ENCODE measurements around the gene CFB.
"Not testable (repeated sequence)": the region's sequence is repeated elsewhere in the genome, so short reads cannot be mapped to it uniquely, and the experiment has no call there.

The CFB gene

DNA sequence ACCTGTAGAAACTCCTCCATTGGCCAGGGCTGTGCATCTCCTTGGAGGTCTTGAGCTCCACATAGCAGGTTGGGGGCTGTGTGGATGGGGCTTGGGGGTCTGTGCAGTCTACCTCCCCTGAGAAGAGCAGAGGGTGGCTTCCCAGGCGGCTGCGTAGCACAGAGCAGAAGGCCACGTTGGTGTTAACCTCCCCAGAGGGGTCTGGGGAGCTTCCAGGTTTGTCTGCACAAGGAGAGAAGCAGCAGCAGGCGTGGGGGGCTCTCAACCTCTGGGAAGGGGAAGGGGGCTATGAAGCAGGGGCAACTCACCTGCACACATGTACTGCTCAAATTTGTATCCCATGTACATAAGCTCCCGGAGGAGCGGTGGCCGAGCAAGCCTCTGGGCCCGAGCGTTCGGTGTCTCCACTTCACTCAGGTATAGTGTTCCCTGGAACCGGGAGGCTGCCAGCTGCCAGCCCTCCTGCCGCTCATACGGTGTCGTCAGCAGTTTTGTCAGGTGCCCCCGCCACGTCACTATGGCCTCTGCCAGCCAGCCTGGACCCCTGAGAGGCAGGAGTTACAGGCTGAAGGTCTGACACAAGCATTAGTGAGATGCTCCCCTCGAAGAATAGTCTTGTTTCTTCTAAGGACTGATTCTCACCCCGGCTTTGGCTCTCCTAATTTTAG lies 24.8 kb downstream of the CFB start:
- TF ChIP-seq, protein P1, sequence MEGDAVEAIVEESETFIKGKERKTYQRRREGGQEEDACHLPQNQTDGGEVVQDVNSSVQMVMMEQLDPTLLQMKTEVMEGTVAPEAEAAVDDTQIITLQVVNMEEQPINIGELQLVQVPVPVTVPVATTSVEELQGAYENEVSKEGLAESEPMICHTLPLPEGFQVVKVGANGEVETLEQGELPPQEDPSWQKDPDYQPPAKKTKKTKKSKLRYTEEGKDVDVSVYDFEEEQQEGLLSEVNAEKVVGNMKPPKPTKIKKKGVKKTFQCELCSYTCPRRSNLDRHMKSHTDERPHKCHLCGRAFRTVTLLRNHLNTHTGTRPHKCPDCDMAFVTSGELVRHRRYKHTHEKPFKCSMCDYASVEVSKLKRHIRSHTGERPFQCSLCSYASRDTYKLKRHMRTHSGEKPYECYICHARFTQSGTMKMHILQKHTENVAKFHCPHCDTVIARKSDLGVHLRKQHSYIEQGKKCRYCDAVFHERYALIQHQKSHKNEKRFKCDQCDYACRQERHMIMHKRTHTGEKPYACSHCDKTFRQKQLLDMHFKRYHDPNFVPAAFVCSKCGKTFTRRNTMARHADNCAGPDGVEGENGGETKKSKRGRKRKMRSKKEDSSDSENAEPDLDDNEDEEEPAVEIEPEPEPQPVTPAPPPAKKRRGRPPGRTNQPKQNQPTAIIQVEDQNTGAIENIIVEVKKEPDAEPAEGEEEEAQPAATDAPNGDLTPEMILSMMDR (IDR thresholded peaks at IDR 0.05; ENCODE audit: poor library complexity, severe bottlenecking), result no peak
- no peaks in the 10 kb centered on the region for H3K9me3 ChIP-seq (ENCODE audit: severe bottlenecking)
- ATAC-seq (ENCODE audit: low read depth) (peak; percentile 3; the same call in 1 of the 3 replicates), DNase-seq (ENCODE audit: low spot score) (no peak)
- peaks cover 29% of the 10 kb centered on the region for H3K36me3 ChIP-seq (ENCODE audit: low read depth)
- peak overlapping the region; percentile 87 for H3K27ac ChIP-seq (ENCODE audit: poor library complexity, severe bottlenecking)
- peak overlapping the region; percentile 74 for H3K4me3 ChIP-seq (ENCODE audit: severe bottlenecking)
- peaks cover 5% of the 10 kb centered on the region for H3K4me1 ChIP-seq (ENCODE audit: insufficient read depth, poor library complexity, severe bottlenecking)
- H3K27me3 ChIP-seq (ENCODE audit: insufficient read depth, poor library complexity, severe bottlenecking), result no peaks in the 10 kb centered on the region

DNA sequence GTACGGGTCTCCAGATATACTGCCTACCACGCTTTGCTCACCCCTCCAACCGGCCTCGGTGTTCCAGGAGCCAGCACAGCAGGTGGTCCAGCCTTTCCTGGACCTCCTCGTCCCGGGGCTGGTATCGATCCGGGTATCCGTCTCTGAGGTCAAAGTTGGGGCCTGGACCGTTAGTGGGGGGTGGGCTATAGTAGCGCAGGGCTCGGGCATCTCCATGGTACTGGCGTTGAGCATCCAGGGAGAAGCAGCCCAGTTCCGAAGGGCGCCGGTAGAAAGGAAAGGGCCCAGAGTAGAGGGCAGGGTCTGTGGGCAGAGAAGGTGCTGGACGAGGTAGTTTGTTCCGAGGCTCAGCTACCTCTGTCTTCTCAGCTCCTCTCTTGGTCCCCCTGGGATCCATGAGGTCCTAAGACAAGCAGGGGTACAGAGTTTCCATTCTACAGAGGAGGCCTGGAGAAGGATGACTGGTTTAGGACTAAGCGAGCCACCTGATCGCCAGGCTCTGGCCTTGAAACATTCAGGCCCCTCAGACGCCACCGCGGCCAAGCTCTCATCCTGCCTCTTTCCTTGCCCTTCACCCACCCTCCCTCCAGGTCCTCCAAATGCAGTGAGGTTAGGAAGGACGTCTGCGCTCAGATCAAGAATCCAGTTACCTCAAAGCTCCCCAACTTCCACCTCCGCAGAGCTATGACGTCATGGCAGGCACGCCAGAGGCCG lies 25.5 kb downstream of the CFB start:
- no peak for DNase-seq (ENCODE audit: low spot score)
- Histone ChIP-seq H3K27me3 (ENCODE audit: insufficient read depth, poor library complexity, severe bottlenecking) (no peaks in the 10 kb centered on the region), H3K9me3 (ENCODE audit: severe bottlenecking) (no peaks in the 10 kb centered on the region), H3K4me3 (ENCODE audit: severe bottlenecking) (peak overlapping the region; percentile 74), H3K27ac (ENCODE audit: poor library complexity, severe bottlenecking) (peak overlapping the region; percentile 87), H3K4me1 (ENCODE audit: insufficient read depth, poor library complexity, severe bottlenecking) (peaks cover 5% of the 10 kb centered on the region), H3K36me3 (ENCODE audit: low read depth) (peaks cover 24% of the 10 kb centered on the region)
- TF ChIP-seq, protein P1 (IDR thresholded peaks at IDR 0.05; ENCODE audit: poor library complexity, severe bottlenecking), result no peak
- ATAC-seq (ENCODE audit: low read depth), result peak; percentile 10

DNA sequence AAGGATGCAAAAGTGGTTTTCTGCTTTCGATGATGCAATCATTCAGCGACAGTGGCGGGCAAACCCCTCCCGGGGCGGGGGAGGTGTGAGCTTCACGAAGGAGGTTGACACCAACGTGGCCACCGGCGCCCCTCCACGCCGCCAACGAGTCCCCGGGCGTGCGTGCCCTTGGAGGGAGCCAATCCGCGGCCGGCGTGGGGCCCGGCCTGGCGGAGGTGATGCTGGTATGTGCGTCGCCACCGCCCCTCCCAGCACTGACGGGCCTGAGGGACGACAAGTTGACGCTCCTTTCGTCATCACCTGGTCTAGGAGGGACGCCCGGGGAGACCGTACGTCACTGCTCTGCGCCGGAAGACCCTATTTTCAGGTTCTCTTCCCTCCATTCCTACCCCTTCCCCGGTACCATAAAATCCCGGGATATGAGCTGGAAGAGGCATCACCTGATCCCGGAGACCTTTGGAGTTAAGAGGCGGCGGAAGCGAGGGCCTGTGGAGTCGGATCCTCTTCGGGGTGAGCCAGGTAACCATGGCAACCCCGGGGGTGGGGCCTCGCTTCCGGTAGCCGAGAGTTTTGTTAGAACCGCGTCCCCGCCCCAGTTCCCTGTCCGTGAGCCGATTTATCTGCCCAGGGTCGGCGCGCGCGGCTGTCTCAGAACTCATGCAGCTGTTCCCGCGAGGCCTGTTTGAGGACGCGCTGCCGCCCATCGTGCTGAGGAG lies 26.3 kb downstream of the CFB start, which contains the start of gene DXO:
TSS of gene DXO (minus strand) at position 146 of the 716 bp plus-strand sequence. CDS start 463 bp downstream, outside the sequence.
- H3K4me3 ChIP-seq (ENCODE audit: severe bottlenecking), result peak within 1 kb of the TSS; percentile 74
- peak; percentile 98 for DNase-seq (ENCODE audit: low spot score)
- H3K27me3 ChIP-seq (ENCODE audit: insufficient read depth, poor library complexity, severe bottlenecking), result no peaks in the 10 kb centered on the region
- ATAC-seq (ENCODE audit: low read depth), result peak; percentile 87
- peaks cover 17% of the 10 kb centered on the region for H3K36me3 ChIP-seq (ENCODE audit: low read depth)
- TF ChIP-seq, protein P1 (IDR thresholded peaks at IDR 0.05; ENCODE audit: poor library complexity, severe bottlenecking), result no peak
- H3K4me1 ChIP-seq (ENCODE audit: insufficient read depth, poor library complexity, severe bottlenecking), result peaks cover 5% of the 10 kb centered on the region
- H3K9me3 ChIP-seq (ENCODE audit: severe bottlenecking), result no peaks in the 10 kb centered on the region
- peak within 1 kb of the TSS; percentile 87 for H3K27ac ChIP-seq (ENCODE audit: poor library complexity, severe bottlenecking)

DNA sequence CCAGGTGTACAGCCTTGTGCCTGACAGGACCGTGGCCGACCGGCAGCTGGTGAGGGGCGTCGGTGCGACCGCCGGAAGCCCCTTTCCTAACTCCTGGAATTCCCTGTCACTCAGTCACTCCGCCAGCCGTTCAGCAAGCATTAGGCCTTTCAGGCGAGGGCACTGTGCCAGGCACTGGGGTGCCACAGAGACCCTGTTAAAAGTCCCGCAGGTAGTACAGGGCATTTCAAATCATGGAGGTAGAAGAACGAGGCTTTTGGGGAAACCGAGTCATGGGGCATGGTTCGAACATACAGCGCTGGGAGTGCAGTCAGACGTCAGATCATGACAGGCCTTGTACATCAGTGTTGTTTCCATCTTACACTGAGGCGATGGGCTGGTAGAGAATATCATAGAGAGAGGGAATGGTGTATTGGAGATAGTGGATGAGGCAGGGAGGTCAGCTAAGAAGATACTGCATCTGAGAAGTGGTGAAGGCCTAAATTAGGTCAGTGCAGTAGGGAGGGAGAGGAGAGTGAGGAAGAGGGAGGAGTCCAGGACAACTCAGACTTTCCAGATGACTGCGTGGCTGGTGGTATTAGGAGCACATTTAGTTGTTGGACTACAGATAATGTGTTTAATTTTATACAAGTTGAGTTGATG lies 26.9 kb downstream of the CFB start:
- Histone ChIP-seq H3K36me3 (ENCODE audit: low read depth) (peaks cover 19% of the 10 kb centered on the region), H3K4me1 (ENCODE audit: insufficient read depth, poor library complexity, severe bottlenecking) (peaks cover 5% of the 10 kb centered on the region), H3K27me3 (ENCODE audit: insufficient read depth, poor library complexity, severe bottlenecking) (no peaks in the 10 kb centered on the region), H3K27ac (ENCODE audit: poor library complexity, severe bottlenecking) (peak overlapping the region; percentile 87), H3K4me3 (ENCODE audit: severe bottlenecking) (peak overlapping the region; percentile 74), H3K9me3 (ENCODE audit: severe bottlenecking) (no peaks in the 10 kb centered on the region)
- no peak for ATAC-seq (ENCODE audit: low read depth)
- no peak for DNase-seq (ENCODE audit: low spot score)
- TF ChIP-seq, protein P1 (IDR thresholded peaks at IDR 0.05; ENCODE audit: poor library complexity, severe bottlenecking), result no peak

DNA sequence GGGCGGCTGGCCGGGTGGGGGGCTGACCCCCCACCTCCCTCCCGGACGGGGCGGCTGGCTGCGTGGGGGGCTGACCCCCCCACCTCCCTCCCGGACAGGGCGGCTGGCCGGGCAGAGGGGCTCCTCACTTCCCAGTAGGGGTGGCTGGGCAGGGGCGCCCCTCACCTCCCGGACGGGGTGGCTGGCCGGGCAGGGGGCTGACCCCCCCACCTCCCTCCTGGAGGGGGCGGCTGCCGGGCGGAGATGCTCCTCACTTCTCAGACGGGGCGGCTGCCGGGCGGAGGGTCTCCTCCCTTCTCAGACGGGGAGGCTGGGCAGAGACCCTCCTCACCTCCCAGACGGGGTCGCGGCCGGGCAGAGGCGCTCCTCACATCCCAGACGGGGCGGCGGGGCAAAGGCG lies 30.2 kb downstream of the CFB start:
- not testable (repeated sequence) for H3K27me3 ChIP-seq (ENCODE audit: insufficient read depth, poor library complexity, severe bottlenecking); ATAC-seq (ENCODE audit: low read depth); H3K4me1 ChIP-seq (ENCODE audit: insufficient read depth, poor library complexity, severe bottlenecking); H3K27ac ChIP-seq (ENCODE audit: poor library complexity, severe bottlenecking); H3K4me3 ChIP-seq (ENCODE audit: severe bottlenecking); DNase-seq (ENCODE audit: low spot score); H3K9me3 ChIP-seq (ENCODE audit: severe bottlenecking)
- peaks cover 10% of the 10 kb centered on the region for H3K36me3 ChIP-seq (ENCODE audit: low read depth)
